Measurements from ENCODE around the gene SIRPA. TPM values are rescaled to one million over a fixed set of nuclear protein-coding genes. Genes with fewer than 3 reads are reported as not detected.

Gene SIRPA
- total RNA-seq, 1 experiment from 2014 or later = 8.9 TPM

GRCh38 chr20:1951436-1952115 lies 56.4 kb downstream of the SIRPA start:
- ChIA-PET CTCF (interaction anchor here (1.2 to 1.6 kb wide), 3 partner anchors 13 to 52 kb away, joined by 3 to 6 read pairs (median 3); no protein-coding TSS in a partner anchor), POLR2A (no interaction called here)
- TF ChIP-seq, protein P1, sequence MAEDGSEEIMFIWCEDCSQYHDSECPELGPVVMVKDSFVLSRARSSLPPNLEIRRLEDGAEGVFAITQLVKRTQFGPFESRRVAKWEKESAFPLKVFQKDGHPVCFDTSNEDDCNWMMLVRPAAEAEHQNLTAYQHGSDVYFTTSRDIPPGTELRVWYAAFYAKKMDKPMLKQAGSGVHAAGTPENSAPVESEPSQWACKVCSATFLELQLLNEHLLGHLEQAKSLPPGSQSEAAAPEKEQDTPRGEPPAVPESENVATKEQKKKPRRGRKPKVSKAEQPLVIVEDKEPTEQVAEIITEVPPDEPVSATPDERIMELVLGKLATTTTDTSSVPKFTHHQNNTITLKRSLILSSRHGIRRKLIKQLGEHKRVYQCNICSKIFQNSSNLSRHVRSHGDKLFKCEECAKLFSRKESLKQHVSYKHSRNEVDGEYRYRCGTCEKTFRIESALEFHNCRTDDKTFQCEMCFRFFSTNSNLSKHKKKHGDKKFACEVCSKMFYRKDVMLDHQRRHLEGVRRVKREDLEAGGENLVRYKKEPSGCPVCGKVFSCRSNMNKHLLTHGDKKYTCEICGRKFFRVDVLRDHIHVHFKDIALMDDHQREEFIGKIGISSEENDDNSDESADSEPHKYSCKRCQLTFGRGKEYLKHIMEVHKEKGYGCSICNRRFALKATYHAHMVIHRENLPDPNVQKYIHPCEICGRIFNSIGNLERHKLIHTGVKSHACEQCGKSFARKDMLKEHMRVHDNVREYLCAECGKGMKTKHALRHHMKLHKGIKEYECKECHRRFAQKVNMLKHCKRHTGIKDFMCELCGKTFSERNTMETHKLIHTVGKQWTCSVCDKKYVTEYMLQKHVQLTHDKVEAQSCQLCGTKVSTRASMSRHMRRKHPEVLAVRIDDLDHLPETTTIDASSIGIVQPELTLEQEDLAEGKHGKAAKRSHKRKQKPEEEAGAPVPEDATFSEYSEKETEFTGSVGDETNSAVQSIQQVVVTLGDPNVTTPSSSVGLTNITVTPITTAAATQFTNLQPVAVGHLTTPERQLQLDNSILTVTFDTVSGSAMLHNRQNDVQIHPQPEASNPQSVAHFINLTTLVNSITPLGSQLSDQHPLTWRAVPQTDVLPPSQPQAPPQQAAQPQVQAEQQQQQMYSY (CRISPR knock-in tag; IDR thresholded peaks at IDR 0.05) = no peak
- TF ChIP-seq ZNF317 (CRISPR knock-in tag; IDR thresholded peaks at IDR 0.05; ENCODE audit: borderline replicate concordance, low read depth) (no peak), NFE2L1 (CRISPR knock-in tag; IDR thresholded peaks at IDR 0.05) (no peak), USF2 (CRISPR knock-in tag; IDR thresholded peaks at IDR 0.05) (no peak), JAZF1 (CRISPR knock-in tag; IDR thresholded peaks at IDR 0.05) (no peak), ATF6 (CRISPR knock-in tag; IDR thresholded peaks at IDR 0.05) (no peak), ZNF219 (CRISPR knock-in tag; IDR thresholded peaks at IDR 0.05; ENCODE audit: borderline replicate concordance) (no peak), ZNF121 (CRISPR knock-in tag; IDR thresholded peaks at IDR 0.05) (no peak), ZNF138 (CRISPR knock-in tag; conservative IDR thresholded peaks at IDR 0.05) (no peak)
- TF ChIP-seq, protein P2, sequence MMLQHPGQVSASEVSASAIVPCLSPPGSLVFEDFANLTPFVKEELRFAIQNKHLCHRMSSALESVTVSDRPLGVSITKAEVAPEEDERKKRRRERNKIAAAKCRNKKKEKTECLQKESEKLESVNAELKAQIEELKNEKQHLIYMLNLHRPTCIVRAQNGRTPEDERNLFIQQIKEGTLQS (CRISPR knock-in tag; conservative IDR thresholded peaks at IDR 0.05) = no peak
- TF ChIP-seq, protein P3, sequence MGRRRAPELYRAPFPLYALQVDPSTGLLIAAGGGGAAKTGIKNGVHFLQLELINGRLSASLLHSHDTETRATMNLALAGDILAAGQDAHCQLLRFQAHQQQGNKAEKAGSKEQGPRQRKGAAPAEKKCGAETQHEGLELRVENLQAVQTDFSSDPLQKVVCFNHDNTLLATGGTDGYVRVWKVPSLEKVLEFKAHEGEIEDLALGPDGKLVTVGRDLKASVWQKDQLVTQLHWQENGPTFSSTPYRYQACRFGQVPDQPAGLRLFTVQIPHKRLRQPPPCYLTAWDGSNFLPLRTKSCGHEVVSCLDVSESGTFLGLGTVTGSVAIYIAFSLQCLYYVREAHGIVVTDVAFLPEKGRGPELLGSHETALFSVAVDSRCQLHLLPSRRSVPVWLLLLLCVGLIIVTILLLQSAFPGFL (CRISPR knock-in tag; IDR thresholded peaks at IDR 0.05; ENCODE audit: borderline replicate concordance) = no peak
- TF ChIP-seq, protein P4, sequence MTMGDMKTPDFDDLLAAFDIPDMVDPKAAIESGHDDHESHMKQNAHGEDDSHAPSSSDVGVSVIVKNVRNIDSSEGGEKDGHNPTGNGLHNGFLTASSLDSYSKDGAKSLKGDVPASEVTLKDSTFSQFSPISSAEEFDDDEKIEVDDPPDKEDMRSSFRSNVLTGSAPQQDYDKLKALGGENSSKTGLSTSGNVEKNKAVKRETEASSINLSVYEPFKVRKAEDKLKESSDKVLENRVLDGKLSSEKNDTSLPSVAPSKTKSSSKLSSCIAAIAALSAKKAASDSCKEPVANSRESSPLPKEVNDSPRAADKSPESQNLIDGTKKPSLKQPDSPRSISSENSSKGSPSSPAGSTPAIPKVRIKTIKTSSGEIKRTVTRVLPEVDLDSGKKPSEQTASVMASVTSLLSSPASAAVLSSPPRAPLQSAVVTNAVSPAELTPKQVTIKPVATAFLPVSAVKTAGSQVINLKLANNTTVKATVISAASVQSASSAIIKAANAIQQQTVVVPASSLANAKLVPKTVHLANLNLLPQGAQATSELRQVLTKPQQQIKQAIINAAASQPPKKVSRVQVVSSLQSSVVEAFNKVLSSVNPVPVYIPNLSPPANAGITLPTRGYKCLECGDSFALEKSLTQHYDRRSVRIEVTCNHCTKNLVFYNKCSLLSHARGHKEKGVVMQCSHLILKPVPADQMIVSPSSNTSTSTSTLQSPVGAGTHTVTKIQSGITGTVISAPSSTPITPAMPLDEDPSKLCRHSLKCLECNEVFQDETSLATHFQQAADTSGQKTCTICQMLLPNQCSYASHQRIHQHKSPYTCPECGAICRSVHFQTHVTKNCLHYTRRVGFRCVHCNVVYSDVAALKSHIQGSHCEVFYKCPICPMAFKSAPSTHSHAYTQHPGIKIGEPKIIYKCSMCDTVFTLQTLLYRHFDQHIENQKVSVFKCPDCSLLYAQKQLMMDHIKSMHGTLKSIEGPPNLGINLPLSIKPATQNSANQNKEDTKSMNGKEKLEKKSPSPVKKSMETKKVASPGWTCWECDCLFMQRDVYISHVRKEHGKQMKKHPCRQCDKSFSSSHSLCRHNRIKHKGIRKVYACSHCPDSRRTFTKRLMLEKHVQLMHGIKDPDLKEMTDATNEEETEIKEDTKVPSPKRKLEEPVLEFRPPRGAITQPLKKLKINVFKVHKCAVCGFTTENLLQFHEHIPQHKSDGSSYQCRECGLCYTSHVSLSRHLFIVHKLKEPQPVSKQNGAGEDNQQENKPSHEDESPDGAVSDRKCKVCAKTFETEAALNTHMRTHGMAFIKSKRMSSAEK (CRISPR knock-in tag; IDR thresholded peaks at IDR 0.05; ENCODE audit: borderline replicate concordance) = no peak
- H3K27me3 Mint-ChIP-seq (ENCODE audit: low read depth) = peaks cover 17% of the 10 kb centered on the region
- H3K27ac Mint-ChIP-seq = no peak overlapping the region
- H3K4me3 Mint-ChIP-seq = no peak overlapping the region
- ATAC-seq (no peak), DNase-seq (ENCODE audit: low spot score) (no peak)
- peaks cover 75% of the 10 kb centered on the region for H3K4me1 Mint-ChIP-seq
- H3K9me3 Mint-ChIP-seq = no peaks in the 10 kb centered on the region
- H3K36me3 Mint-ChIP-seq = no peaks in the 10 kb centered on the region
